H9 (cell line): ENCODE data around the gene NENF. TPM values are rescaled to one million over a fixed set of nuclear protein-coding genes. Genes with fewer than 3 reads are reported as not detected.

Experiments used
- DNase-seq: peaks from one replicate; pipeline ENCODE4 v3.0.0-alpha.2; 2017
- H2AFZ ChIP-seq: one replicate; pipeline ENCODE4 v1.6.1; 2013; ENCODE audit warnings: mild to moderate bottlenecking, low read length, control low read depth, moderate library complexity
- H2AK5ac ChIP-seq: 2 replicates; pipeline ENCODE4 v1.6.1; 2013; ENCODE audit warnings: low read length, control low read depth, mixed read lengths; ENCODE audit not compliant: insufficient read length
- H2BK120ac ChIP-seq: one replicate; pipeline ENCODE4 v1.6.1; 2013; ENCODE audit warnings: low read depth, mild to moderate bottlenecking, low read length, control low read depth, inconsistent platforms; ENCODE audit not compliant: poor library complexity, severe bottlenecking
- H2BK12ac ChIP-seq: 2 replicates; pipeline ENCODE4 v1.6.1; 2013; ENCODE audit warnings: low read length, control low read depth, mixed read lengths, low read depth; ENCODE audit not compliant: insufficient read length
- H2BK15ac ChIP-seq: 2 replicates; pipeline ENCODE4 v1.6.1; 2013; ENCODE audit warnings: low read depth, low read length, control low read depth
- H2BK20ac ChIP-seq: one replicate; pipeline ENCODE4 v1.6.1; 2013; ENCODE audit warnings: low read depth, mild to moderate bottlenecking, low read length, control low read depth, inconsistent platforms; ENCODE audit not compliant: poor library complexity, severe bottlenecking
- H2BK5ac ChIP-seq: 2 replicates; pipeline ENCODE4 v1.6.1; 2013; ENCODE audit warnings: low read length, control low read depth, mixed read lengths; ENCODE audit not compliant: insufficient read length
- H3K14ac ChIP-seq: 2 replicates; pipeline ENCODE4 v1.6.1; 2013; ENCODE audit warnings: low read length, control low read depth; ENCODE audit not compliant: insufficient read depth
- H3K18ac ChIP-seq: 2 replicates; pipeline ENCODE4 v1.6.1; 2013; ENCODE audit warnings: low read depth, mild to moderate bottlenecking, mixed read lengths, low read length, control low read depth; ENCODE audit not compliant: insufficient read length
- H3K23ac ChIP-seq: 2 replicates; pipeline ENCODE4 v1.6.1; 2013; ENCODE audit warnings: low read length, control low read depth, mixed read lengths, low read depth; ENCODE audit not compliant: insufficient read length
- H3K23me2 ChIP-seq: 2 replicates; pipeline ENCODE4 v1.6.1; 2013; ENCODE audit warnings: low read depth, mild to moderate bottlenecking, mixed read lengths, low read length, control low read depth; ENCODE audit not compliant: insufficient read length, poor library complexity, severe bottlenecking
- H3K27ac ChIP-seq: 2 replicates; pipeline ENCODE4 v1.5.1; 2013; ENCODE audit warnings: low read length, control low read depth, mixed read lengths, low read depth; ENCODE audit not compliant: insufficient read length
- H3K27me3 ChIP-seq: 2 replicates; pipeline ENCODE4 v1.6.1; 2013; ENCODE audit warnings: low read length, control low read depth, inconsistent platforms; ENCODE audit not compliant: insufficient read depth
- H3K4ac ChIP-seq: 2 replicates; pipeline ENCODE4 v1.6.1; 2013; ENCODE audit warnings: low read depth, mild to moderate bottlenecking, control low read depth, inconsistent platforms, low read length, moderate library complexity
- H3K4me1 ChIP-seq: 2 replicates; pipeline ENCODE4 v1.6.1; 2013; ENCODE audit warnings: low read length, control low read depth, inconsistent platforms; ENCODE audit not compliant: insufficient read depth
- H3K4me2 ChIP-seq: 2 replicates; pipeline ENCODE4 v1.6.1; 2013; ENCODE audit warnings: low read length, control low read depth, mixed read lengths; ENCODE audit not compliant: insufficient read length, insufficient read depth
- H3K56ac ChIP-seq: 2 replicates; pipeline ENCODE4 v1.6.1; 2013; ENCODE audit warnings: low read depth, mild to moderate bottlenecking, mixed read lengths, low read length, control low read depth; ENCODE audit not compliant: insufficient read length
- H3K79me1 ChIP-seq: 2 replicates; pipeline ENCODE4 v1.6.1; 2013; ENCODE audit warnings: low read depth, mild to moderate bottlenecking, moderate library complexity, low read length, control low read depth, inconsistent platforms; ENCODE audit not compliant: insufficient read depth, poor library complexity, severe bottlenecking
- H3K79me2 ChIP-seq: 2 replicates; pipeline ENCODE4 v1.6.1; 2013; ENCODE audit warnings: low read length, control low read depth, inconsistent platforms; ENCODE audit not compliant: insufficient read depth
- H3K9ac ChIP-seq: 2 replicates; pipeline ENCODE4 v1.6.1; 2013; ENCODE audit warnings: low read length, control low read depth, mixed read lengths; ENCODE audit not compliant: insufficient read length; ENCODE audit errors: extremely low read depth
- H3K9me3 ChIP-seq: one replicate; pipeline ENCODE4 v1.6.1; 2013; ENCODE audit warnings: low read depth, low read length, inconsistent platforms; ENCODE audit not compliant: control insufficient read depth
- H3T11ph ChIP-seq: one replicate; pipeline ENCODE4 v1.6.1; 2013; ENCODE audit warnings: mild to moderate bottlenecking, low read length, control low read depth, inconsistent platforms
- H4K20me1 ChIP-seq: one replicate; pipeline ENCODE4 v1.6.1; 2013; ENCODE audit not compliant: control insufficient read depth, insufficient read length, insufficient read depth
- H4K5ac ChIP-seq: 2 replicates; pipeline ENCODE4 v1.6.1; 2013; ENCODE audit warnings: low read depth, mild to moderate bottlenecking, mixed read lengths, low read length, control low read depth; ENCODE audit not compliant: insufficient read length
- H4K8ac ChIP-seq: replicated peaks from 2 replicates; pipeline ENCODE4 v1.6.1; 2013; ENCODE audit warnings: low read length, control low read depth, mixed read lengths, low read depth; ENCODE audit not compliant: insufficient read length
- H4K91ac ChIP-seq: 2 replicates; pipeline ENCODE4 v1.6.1; 2013; ENCODE audit warnings: low read depth, mild to moderate bottlenecking, moderate library complexity, mixed read lengths, low read length, control low read depth; ENCODE audit not compliant: insufficient read length
- H3K27ac Mint-ChIP-seq, 3 experiments: 2 replicates in 2 of 3; 3 replicates in 1 of 3; pipeline ENCODE4 v1.8.0; 2020 to 2021; ENCODE audit warnings: mixed read lengths in 3 of 3, mild to moderate bottlenecking in 1 of 3, moderate library complexity in 1 of 3
- H3K27me3 Mint-ChIP-seq: 2 replicates; pipeline ENCODE4 v1.8.0; 2021; ENCODE audit warnings: low read depth, mild to moderate bottlenecking, moderate library complexity, mixed read lengths
- H3K36me3 Mint-ChIP-seq, 3 experiments: 2 replicates in 2 of 3; 3 replicates in 1 of 3; pipeline ENCODE4 v1.8.0; 2020 to 2021; ENCODE audit warnings: low read depth in 3 of 3, mixed read lengths in 3 of 3; ENCODE audit not compliant: insufficient read depth in 1 of 3
- H3K4me1 Mint-ChIP-seq, 2 experiments: 2 replicates each; pipeline ENCODE4 v1.8.0; 2020; ENCODE audit warnings: mixed read lengths in 2 of 2
- H3K4me3 Mint-ChIP-seq, 2 experiments: 2 replicates in 1 of 2; 3 replicates in 1 of 2; pipeline ENCODE4 v1.8.0; 2020 to 2021; ENCODE audit warnings: mild to moderate bottlenecking in 2 of 2, mixed read lengths in 2 of 2, moderate library complexity in 1 of 2
- H3K9me3 Mint-ChIP-seq, 2 experiments: 2 replicates in 1 of 2; 3 replicates in 1 of 2; pipeline ENCODE4 v1.8.0; 2020; ENCODE audit warnings: mild to moderate bottlenecking in 2 of 2, mixed read lengths in 2 of 2, moderate library complexity in 1 of 2
- CTCF ChIP-seq: fragments of 200-600 bp; sonication (generic); conservative IDR thresholded peaks from 3 replicates; pipeline ENCODE4 v1.8.0; 2021; ENCODE audit warnings: antibody characterized with exemption, mild to moderate bottlenecking
- WGBS: extraction: QIAGEN DNeasy Blood & Tissue Kit; methylation state at CpG from one replicate; pipeline ENCODE4 v1.1.7; 2013; ENCODE audit warnings: missing lambda C conversion rate, low lambda C conversion rate, mixed read lengths; ENCODE audit not compliant: insufficient read length; ENCODE audit errors: extremely low coverage; 5-methylcytosine and 5-hydroxymethylcytosine counted together
- total RNA-seq: library from RNA; stranded (reverse); gene quantifications from 2 replicates; pipeline ENCODE4 v1.2.1, GENCODE V29; 2021

Gene NENF
- total RNA-seq, 1 experiment from 2014 or later, result 28.3 TPM

- no peak overlapping the region for H3K4me3 Mint-ChIP-seq
Measured at GRCh38 chr1:212487774-212488435, 55.2 kb downstream of the NENF start.

More at GRCh38 chr1:212487774-212488435, 55.2 kb downstream of the NENF start:
- WGBS, result no CpG with 5 or more reads among the region's 7 CpGs
- H3K27ac ChIP-seq, result no peak overlapping the region
- no peak overlapping the region for H3K4me2 ChIP-seq
- no peaks in the 10 kb centered on the region for H3K23me2 ChIP-seq
- H2AK5ac ChIP-seq, result no peak overlapping the region
- no peaks in the 10 kb centered on the region for H3K9me3 ChIP-seq
- no peak overlapping the region for H3K18ac ChIP-seq
- H4K20me1 ChIP-seq, result no peaks in the 10 kb centered on the region
- no peak overlapping the region for H2BK15ac ChIP-seq
- no peak overlapping the region for H2BK12ac ChIP-seq
- no peak for DNase-seq
- no peak overlapping the region for H3T11ph ChIP-seq
- H4K8ac ChIP-seq, result no peak overlapping the region
- Mint-ChIP-seq H3K27me3 (peaks cover 4% of the 10 kb centered on the region), H3K9me3 (no peaks in the 10 kb centered on the region), H3K4me1 (peaks cover 12 to 29% of the 10 kb centered on the region in 2 experiments), H3K36me3 (no peaks in the 10 kb centered on the region), H3K27ac (peak overlapping the region in 2 of 3 experiments; percentile 64 to 87; a peak in 2 of 7 replicates)
- no peaks in the 10 kb centered on the region for H3K27me3 ChIP-seq
- no peak overlapping the region for H3K56ac ChIP-seq
- H3K4ac ChIP-seq, result no peak overlapping the region
- H3K23ac ChIP-seq, result no peak overlapping the region
- no peaks in the 10 kb centered on the region for H3K79me2 ChIP-seq
- H2BK120ac ChIP-seq, result no peak overlapping the region
- no peaks in the 10 kb centered on the region for H3K4me1 ChIP-seq
- no peak overlapping the region for H4K91ac ChIP-seq
- no peak overlapping the region for H2BK5ac ChIP-seq
- TF ChIP-seq CTCF, result no peak
- no peaks in the 10 kb centered on the region for H3K79me1 ChIP-seq
- no peak overlapping the region for H3K14ac ChIP-seq
- no peak overlapping the region for H2AFZ ChIP-seq
- no peak overlapping the region for H4K5ac ChIP-seq
- no peak overlapping the region for H3K9ac ChIP-seq
- H2BK20ac ChIP-seq, result no peak overlapping the region
